ENCODE results near the gene IL17REL.

DNA sequence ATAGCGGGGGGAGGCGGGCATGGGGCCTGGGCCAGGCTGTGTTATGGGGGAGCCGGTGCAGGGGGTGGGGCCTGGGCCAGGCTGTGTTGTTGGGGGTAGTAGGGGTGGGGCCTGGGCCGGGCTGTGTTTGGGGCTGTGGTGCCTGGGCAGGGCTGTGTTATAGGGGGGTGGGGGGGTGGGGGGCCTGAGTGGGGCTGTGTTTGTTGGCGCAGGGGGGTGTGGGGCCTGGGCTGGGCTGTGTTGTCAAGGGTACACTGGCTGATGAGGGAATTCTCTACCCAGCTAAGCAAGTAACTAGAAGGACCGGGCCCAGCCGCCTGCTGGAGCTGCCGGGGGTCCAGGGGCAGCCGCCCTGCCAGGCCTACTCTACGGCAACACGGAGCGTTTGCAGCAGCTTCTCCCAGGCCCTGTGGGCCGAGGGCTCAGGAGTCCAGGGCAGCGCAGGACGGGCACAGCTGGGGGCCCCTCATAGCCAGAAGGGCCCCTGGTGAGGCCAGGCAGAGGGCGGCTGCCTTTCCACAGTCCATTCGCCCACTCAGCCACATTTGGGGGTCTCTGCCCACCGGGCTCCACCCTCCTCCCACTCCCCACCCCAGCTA, 62.1 kb downstream of the IL17REL start:
- TF ChIP-seq, protein P1, sequence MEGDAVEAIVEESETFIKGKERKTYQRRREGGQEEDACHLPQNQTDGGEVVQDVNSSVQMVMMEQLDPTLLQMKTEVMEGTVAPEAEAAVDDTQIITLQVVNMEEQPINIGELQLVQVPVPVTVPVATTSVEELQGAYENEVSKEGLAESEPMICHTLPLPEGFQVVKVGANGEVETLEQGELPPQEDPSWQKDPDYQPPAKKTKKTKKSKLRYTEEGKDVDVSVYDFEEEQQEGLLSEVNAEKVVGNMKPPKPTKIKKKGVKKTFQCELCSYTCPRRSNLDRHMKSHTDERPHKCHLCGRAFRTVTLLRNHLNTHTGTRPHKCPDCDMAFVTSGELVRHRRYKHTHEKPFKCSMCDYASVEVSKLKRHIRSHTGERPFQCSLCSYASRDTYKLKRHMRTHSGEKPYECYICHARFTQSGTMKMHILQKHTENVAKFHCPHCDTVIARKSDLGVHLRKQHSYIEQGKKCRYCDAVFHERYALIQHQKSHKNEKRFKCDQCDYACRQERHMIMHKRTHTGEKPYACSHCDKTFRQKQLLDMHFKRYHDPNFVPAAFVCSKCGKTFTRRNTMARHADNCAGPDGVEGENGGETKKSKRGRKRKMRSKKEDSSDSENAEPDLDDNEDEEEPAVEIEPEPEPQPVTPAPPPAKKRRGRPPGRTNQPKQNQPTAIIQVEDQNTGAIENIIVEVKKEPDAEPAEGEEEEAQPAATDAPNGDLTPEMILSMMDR (CRISPR knock-in tag; IDR thresholded peaks at IDR 0.05), result no peak
- no peak; the same call in 1 of the 2 replicates for TF ChIP-seq ZNF354B (CRISPR knock-in tag; IDR thresholded peaks at IDR 0.05)
- no peak for TF ChIP-seq NR2F2 (IDR thresholded peaks at IDR 0.05; ENCODE audit: borderline replicate concordance, low read depth)
- TF ChIP-seq, protein P2, sequence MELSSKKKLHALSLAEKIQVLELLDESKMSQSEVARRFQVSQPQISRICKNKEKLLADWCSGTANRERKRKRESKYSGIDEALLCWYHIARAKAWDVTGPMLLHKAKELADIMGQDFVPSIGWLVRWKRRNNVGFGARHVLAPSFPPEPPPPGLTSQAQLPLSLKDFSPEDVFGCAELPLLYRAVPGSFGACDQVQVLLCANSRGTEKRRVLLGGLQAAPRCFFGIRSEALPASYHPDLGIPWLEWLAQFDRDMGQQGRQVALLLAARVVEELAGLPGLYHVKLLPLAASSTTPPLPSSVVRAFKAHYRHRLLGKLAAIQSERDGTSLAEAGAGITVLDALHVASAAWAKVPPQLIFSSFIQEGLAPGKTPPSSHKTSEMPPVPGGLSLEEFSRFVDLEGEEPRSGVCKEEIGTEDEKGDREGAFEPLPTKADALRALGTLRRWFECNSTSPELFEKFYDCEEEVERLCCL (CRISPR knock-in tag; IDR thresholded peaks at IDR 0.05; ENCODE audit: borderline replicate concordance), result no peak
- TF ChIP-seq JUND (CRISPR knock-in tag; IDR thresholded peaks at IDR 0.05), result no peak
- TF ChIP-seq, protein P3, sequence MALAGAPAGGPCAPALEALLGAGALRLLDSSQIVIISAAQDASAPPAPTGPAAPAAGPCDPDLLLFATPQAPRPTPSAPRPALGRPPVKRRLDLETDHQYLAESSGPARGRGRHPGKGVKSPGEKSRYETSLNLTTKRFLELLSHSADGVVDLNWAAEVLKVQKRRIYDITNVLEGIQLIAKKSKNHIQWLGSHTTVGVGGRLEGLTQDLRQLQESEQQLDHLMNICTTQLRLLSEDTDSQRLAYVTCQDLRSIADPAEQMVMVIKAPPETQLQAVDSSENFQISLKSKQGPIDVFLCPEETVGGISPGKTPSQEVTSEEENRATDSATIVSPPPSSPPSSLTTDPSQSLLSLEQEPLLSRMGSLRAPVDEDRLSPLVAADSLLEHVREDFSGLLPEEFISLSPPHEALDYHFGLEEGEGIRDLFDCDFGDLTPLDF (CRISPR knock-in tag; IDR thresholded peaks at IDR 0.05), result no peak
- TF ChIP-seq ZNF792 (CRISPR knock-in tag; IDR thresholded peaks at IDR 0.05), result no peak
- no peak for TF ChIP-seq ATF7 (IDR thresholded peaks at IDR 0.05)
- no peak for TF ChIP-seq ATF7 (CRISPR knock-in tag; IDR thresholded peaks at IDR 0.05)

Measured in HepG2 (cell line).